Measurements from ENCODE around the gene GPR39.

Gene GPR39

GRCh38 chr2:132497591-132497990 is 81.0 kb downstream of the GPR39 start:
- no peak for DNase-seq (ENCODE audit: low read depth)

GRCh38 chr2:132503701-132504100 is 87.1 kb downstream of the GPR39 start:
- DNase-seq (ENCODE audit: low read depth), result no peak

- DNase-seq (ENCODE audit: low read depth), result no peak
Observed at GRCh38 chr2:132515010-132515409, 98.4 kb downstream of the GPR39 start.

GRCh38 chr2:132517386-132517785 is 100.8 kb downstream of the GPR39 start:
- no peak for DNase-seq (ENCODE audit: low read depth)

GRCh38 chr2:132518302-132518701 is 101.7 kb downstream of the GPR39 start:
- DNase-seq (ENCODE audit: low read depth), result no peak

- no peak for DNase-seq (ENCODE audit: low read depth)
Observed at GRCh38 chr2:132519566-132519965, 103.0 kb downstream of the GPR39 start.

GRCh38 chr2:132521341-132521740 is 104.7 kb downstream of the GPR39 start:
- DNase-seq (ENCODE audit: low read depth), result no peak

- DNase-seq (ENCODE audit: low read depth), result no peak
Observed at GRCh38 chr2:132522901-132523300, 106.3 kb downstream of the GPR39 start.

GRCh38 chr2:132537061-132537460 is 120.5 kb downstream of the GPR39 start:
- DNase-seq (ENCODE audit: low read depth), result peak; percentile 14

- no peak for DNase-seq (ENCODE audit: low read depth)
Observed at GRCh38 chr2:132538331-132538855, 121.8 kb downstream of the GPR39 start.

GRCh38 chr2:132540166-132540565 is 123.6 kb downstream of the GPR39 start:
- DNase-seq (ENCODE audit: low read depth), result no peak

- no peak for DNase-seq (ENCODE audit: low read depth)
Observed at GRCh38 chr2:132542953-132543569, 126.5 kb downstream of the GPR39 start.

- DNase-seq (ENCODE audit: low read depth), result no peak
Observed at GRCh38 chr2:132544006-132544630, 127.5 kb downstream of the GPR39 start.

- peak; percentile 44 for DNase-seq (ENCODE audit: low read depth)
Observed at GRCh38 chr2:132547090-132547687, 130.6 kb downstream of the GPR39 start.

- no peak for DNase-seq (ENCODE audit: low read depth)
Observed at GRCh38 chr2:132549935-132550670, 133.5 kb downstream of the GPR39 start.

GRCh38 chr2:132550946-132551345 is 134.3 kb downstream of the GPR39 start:
- no peak for DNase-seq (ENCODE audit: low read depth)

- no peak for DNase-seq (ENCODE audit: low read depth)
Observed at GRCh38 chr2:132557694-132558093, 141.1 kb downstream of the GPR39 start.

GRCh38 chr2:132559326-132559725 is 142.7 kb downstream of the GPR39 start:
- DNase-seq (ENCODE audit: low read depth), result no peak

GRCh38 chr2:132559921-132560320 is 143.3 kb downstream of the GPR39 start:
- no peak for DNase-seq (ENCODE audit: low read depth)

- no peak for DNase-seq (ENCODE audit: low read depth)
Observed at GRCh38 chr2:132560562-132560961, 144.0 kb downstream of the GPR39 start.

- DNase-seq (ENCODE audit: low read depth), result no peak
Observed at GRCh38 chr2:132562245-132562644, 145.6 kb downstream of the GPR39 start.

- DNase-seq (ENCODE audit: low read depth), result no peak
Observed at GRCh38 chr2:132564065-132564464, 147.5 kb downstream of the GPR39 start.

GRCh38 chr2:132566379-132566778 is 149.8 kb downstream of the GPR39 start:
- no peak for DNase-seq (ENCODE audit: low read depth)

All from non-pigmented ciliary epithelial cell (primary cell).